Activated T-cell treated with anti-CD3 and anti-CD28 coated beads, Interleukin-2, amount 50 U/mL, for 48 hours (primary cell): ENCODE data around the gene WDR54.
"Not testable (repeated sequence)": the region's sequence is repeated elsewhere in the genome, so short reads cannot be mapped to it uniquely, and the experiment has no call there.

Source experiments
- DNase-seq, 2 experiments: peaks; one replicate each; pipeline ENCODE4 v3.0.0-alpha.2; 2020

The WDR54 gene

DNA sequence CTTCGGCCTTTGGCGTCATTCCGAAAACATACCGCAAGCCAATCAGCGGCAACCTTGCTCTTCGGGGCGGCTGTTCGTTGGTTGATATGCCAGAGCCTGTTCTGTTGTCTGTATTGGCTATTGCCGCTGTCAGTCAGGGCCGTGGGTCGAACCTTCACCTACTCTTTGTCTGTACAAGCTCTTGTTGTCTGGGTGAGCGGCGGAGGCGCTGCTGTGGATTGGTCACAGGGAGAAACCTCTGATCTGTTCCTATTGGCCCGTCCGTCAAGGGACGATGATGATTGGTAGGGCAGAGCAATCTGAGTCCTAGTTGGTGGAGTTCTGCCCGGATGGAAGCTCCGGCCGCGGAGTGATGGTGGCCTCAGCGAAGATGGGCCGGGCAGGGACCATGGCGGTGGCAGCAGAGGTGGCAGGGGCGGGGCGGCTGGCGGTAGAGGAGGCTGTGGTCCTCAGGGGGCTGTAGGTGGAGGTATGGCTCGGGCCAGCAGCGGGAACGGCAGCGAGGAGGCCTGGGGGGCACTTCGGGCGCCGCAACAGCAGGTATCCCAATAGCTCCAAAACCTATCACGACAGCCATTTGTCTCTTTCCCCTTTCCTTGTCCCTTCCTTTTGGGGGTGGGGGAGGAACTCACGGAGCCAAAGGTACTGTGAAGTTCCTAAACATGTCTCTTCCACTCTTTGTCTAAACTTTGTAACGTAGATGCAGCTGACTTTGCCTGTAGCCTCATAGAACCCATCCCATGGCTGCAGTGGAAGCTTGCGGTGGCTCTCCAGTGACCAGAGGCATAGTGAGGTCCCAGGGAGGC, 36.8 kb downstream of the WDR54 start, which contains the start of gene WBP1:
Gene WBP1 (plus strand): TSS at position 307 of the 806 bp plus-strand sequence. CDS start 165 bp downstream, at position 472.
- DNase-seq = peak; percentile 99

DNA sequence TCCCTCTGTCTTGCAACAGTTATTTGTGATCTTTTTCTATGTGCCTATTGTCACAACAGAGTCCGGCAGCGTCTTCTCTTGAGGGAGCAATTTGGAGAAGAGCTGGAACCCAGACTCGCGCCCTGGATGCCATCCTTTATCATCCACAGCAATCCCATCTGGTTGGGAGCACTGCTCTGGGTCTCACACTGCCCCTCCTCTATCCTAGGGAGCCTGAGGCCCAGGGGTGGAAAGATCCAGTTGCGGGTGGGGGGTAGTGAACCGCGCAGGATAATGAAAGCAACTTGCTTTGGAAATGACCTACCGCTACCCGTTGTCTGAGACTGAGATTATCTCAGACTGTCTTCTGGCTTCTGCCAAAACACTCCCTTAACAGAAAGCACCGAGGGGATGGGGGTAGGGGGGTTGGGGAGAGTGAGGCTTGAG, 37.4 kb downstream of the WDR54 start:
- no peak for DNase-seq

DNA sequence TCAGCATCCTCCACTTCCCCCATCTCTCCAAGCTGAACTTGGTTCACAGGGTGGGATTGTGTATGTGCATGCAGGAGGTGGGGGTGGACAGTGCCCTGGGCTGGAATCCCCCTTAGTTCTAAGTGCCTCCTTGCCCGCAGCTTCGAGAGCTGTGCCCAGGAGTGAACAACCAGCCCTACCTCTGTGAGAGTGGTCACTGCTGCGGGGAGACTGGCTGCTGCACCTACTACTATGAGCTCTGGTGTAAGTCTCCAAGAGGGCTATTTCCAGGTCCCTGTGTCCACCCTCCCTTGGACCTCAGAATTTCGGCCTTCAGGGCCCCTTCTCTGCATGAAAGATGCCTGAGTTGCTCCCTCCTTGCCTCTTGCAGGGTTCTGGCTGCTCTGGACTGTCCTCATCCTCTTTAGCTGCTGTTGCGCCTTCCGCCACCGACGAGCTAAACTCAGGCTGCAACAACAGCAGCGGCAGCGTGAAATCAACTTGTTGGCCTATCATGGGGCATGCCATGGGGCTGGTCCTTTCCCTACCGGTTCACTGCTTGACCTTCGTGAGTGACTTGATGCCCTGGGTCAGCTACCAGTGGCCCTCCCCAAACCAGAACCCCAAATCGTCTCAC, 38.1 kb downstream of the WDR54 start:
- not testable (repeated sequence) for DNase-seq

- not testable (repeated sequence) for DNase-seq
Measured at GRCh38 chr2:74460187-74460586, 38.7 kb downstream of the WDR54 start.

DNA sequence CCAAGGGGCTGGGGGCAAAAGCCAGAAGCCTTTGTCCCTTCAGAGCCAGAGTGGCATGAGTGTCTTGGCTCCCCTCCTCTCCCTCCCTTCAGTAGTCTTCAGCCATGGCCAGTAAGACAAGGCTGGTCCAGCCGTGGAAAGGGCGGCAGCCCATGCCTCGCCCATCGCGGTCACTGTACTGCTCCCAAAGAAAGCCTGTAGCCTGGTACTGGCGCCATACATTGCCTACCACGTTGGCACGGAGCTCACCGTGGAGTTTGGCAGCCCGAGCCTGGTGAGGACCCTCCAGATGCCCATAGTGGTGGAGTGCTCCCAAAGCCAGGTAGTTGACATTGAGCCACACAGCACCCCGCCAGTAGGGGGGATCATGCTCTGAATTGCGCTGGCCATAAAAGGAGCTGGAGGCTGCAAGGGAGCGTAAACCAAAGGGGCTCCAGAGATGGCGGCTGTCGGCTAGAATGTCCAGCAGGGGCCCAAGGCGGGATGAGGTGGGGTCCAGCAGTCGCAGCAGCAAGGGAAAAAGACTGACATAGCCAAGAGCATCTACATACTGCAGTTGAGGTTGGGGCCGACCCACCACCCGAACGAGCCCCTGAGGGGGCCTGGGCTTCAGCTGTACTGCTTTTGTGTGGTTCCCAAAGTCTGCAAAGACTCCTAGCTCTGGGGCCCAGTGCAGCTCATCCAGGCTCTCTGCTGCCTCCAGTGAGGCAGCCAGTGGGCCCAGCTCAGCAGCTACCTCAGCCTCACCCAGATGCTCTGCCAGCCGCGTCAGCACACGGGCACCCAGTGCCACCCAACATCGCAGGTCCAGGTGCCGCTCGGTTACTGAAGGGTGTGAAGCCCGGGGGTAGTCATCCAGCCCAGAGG, 39.9 kb downstream of the WDR54 start:
- no peak for DNase-seq

GRCh38 chr2:74462054-74462785, 40.7 kb downstream of the WDR54 start:
- DNase-seq = no peak

- no peak for DNase-seq
Measured at GRCh38 chr2:74462786-74463105, 41.2 kb downstream of the WDR54 start.

DNA sequence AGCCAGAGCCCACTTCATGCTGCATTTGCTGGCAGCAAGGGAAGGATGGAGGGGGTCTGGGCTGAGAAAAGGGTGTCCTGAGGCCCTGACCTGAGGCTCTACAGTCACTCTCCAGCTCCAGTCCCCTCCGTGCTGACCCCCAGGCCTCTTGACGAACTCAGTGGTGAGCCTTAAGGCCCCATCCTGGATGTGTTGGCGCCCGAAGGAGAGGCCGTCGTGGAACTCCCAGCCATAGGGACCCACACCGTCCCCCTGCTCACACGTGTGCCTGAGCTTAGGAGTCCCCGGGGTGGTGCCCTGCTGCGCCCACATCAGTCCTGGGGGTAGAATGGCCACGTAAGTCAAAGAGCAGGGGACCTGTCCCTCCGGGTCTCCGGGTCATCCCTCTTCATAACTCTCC, 42.9 kb downstream of the WDR54 start:
- no peak for DNase-seq

GRCh38 chr2:74470742-74471141, 49.2 kb downstream of the WDR54 start:
- not testable (repeated sequence) for DNase-seq

DNA sequence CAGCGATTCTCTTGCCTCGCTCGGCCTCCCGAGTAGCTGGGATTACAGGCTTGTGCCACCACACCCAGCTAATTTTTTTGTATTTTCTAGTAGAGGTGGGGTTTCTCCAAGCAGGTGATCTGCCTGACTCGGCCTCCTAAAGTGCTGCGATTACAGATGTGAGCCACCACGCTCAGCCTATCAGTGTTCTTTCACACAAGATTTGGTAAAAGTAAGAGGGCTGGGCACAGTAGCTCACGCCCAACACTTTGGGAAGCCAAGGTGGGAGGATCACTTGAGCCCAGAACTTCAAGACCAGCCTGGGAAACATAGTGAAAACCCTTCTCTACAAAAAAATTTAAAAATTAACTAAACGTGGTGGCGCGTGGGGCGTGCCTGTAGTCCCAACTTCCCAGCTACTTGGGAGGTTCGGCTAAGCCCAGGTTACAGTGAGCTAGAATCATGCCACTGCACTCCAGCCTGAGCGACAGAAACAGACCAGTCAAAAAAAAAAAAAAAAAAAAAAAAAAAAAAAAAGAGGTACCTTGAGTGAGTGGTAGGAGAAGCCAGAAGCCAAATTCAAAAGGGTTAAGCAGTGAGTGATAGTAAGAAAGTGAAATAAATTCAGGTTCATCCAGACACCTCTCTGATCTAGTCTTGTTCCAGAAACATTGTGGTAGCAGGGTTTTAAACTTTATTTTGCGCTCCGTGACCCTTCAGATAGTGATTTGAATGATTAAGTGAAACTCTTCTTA, 50.0 kb downstream of the WDR54 start:
- DNase-seq = no peak

DNA sequence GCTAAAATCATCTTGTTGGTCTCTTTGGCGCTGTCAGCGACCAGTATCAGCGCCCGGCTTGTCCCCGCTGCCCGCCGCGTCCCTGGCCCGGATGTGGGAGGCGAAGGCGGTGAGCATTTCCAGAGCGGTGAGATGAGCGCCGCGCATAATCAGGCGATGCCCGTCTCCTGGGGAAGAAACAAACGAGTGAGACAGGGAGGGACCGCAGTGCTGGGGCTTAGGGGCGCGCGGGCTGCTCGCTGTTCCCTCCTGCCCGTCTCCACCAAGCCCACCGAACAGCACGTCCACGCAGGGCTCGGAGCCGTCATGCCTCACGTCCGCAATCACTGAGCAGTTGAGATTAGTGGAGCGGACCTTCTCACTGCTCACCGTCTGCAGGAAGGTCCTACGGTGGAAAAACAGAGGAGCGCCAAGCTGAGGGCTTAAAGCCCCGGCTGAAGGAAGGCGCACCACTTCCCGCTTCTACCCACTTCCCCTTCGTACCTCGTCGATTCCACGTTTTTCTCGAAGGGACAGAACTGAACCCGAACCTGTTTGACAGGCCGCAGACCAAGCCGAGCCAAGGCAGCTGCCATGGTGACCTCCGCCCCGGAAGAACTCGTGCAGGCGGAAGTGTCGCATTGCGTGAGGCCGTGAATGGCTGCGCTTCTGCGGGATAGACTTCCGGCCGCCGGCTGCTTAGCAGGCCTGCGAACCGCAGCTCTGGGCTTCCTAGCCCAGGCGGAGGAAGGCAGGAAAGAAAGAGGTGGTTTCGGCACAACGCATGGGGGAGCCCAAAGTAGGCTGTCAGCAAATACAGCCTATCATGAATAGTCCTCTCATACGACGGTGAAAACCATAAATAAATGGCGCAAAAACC, 50.8 kb downstream of the WDR54 start, which contains the start of gene MRPL53:
Gene MRPL53 (minus strand): TSS at position 595 of the 859 bp plus-strand sequence. CDS start 20 bp downstream, at position 575.
- peak; percentile 97 to 98 for DNase-seq

GRCh38 chr2:74472945-74473258, 51.4 kb downstream of the WDR54 start:
- no peak for DNase-seq

- no peak for DNase-seq
Measured at GRCh38 chr2:74474481-74474880, 53.0 kb downstream of the WDR54 start.

GRCh38 chr2:74474899-74475298, 53.4 kb downstream of the WDR54 start:
- no peak for DNase-seq
